Measurements from ENCODE around the gene PRKAR1A. TPM values are rescaled to one million over a fixed set of nuclear protein-coding genes. Genes with fewer than 3 reads are reported as not detected.

Gene PRKAR1A
- total and polyA plus RNA-seq, 2 of the 8 experiments (the other 6 are each of a cell fraction or from before 2014, with no cell fraction given) = 39.3 to 149 TPM

DNA sequence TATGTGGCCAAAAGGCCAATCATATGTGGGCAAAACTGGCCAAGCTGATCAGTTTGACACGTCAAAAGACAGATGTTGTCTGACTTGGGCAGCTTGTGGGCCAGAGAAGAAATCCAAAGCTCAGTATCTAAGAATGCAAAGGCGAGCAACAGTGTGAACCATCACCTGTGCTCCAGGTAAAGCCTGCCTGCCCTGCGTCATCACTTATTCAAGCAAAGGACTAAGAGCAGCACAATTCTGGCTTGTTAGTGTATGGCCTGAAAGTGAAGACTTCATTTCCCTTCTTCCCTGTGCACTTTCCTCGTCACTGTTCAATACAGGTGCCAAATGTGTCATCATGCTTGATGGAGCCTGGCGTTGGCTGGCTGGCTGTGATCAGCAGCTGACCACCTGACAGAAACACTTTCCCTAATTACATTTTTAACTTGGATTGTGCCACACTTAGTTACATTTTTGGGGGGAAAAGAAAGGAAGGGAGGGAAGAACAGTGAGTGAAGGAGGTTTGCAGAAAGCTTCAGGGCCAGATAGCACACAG is 84.2 kb downstream of the PRKAR1A start (continued):
- TF ChIP-seq SUZ12 (IDR thresholded peaks at IDR 0.05; ENCODE audit: low read length) (no peak), RXRA (IDR thresholded peaks at IDR 0.05; ENCODE audit: insufficient read depth, low read depth, low read length) (no peak), MAFK (IDR thresholded peaks at IDR 0.05; ENCODE audit: low read depth, low read length) (no peak), SP2 (IDR thresholded peaks at IDR 0.05; ENCODE audit: low read length) (no peak)
